ENCODE data around the gene UGCG. TPM values are rescaled to one million over a fixed set of nuclear protein-coding genes. Genes with fewer than 3 reads are reported as not detected.

UGCG gene
- total RNA-seq, 1 donor from 2014 or later = 33.1 TPM

- no peak overlapping the region for H3K27ac ChIP-seq
- intact Hi-C loops (cut with DNase I) = no loop called here
These were observed 23.3 kb downstream of the UGCG start for GRCh38 chr9:111919875-111920274.

GRCh38 chr9:111920531-111920930 is 23.9 kb downstream of the UGCG start:
- DNase-seq (ENCODE audit: extremely low spot score in 2 of 2) = no peak
- Histone ChIP-seq H3K27me3 (no peaks in the 10 kb centered on the region), H3K36me3 (no peaks in the 10 kb centered on the region), H3K9me3 (no peaks in the 10 kb centered on the region), H3K27ac (no peak overlapping the region), H3K4me3 (no peak overlapping the region), H3K4me1 (peaks cover 15% of the 10 kb centered on the region)
- no peak for TF ChIP-seq POLR2AphosphoS5 (IDR thresholded peaks at IDR 0.05; ENCODE audit: insufficient read depth in 1 of 2, low read depth in 1 of 2)
- TF ChIP-seq CTCF (IDR thresholded peaks at IDR 0.05) = no peak
- no peak for TF ChIP-seq POLR2A (IDR thresholded peaks at IDR 0.05)
- intact Hi-C loops (cut with DNase I) = no loop called here

More at GRCh38 chr9:111919875-111920274, 23.3 kb downstream of the UGCG start:
- TF ChIP-seq CTCF (IDR thresholded peaks at IDR 0.05) (no peak), POLR2AphosphoS5 (IDR thresholded peaks at IDR 0.05; ENCODE audit: insufficient read depth in 1 of 2, low read depth in 1 of 2) (no peak), POLR2A (IDR thresholded peaks at IDR 0.05) (no peak)
- H3K4me3 ChIP-seq = no peak overlapping the region
- no peak for DNase-seq (ENCODE audit: extremely low spot score in 2 of 2)
- H3K27me3 ChIP-seq = no peaks in the 10 kb centered on the region
- no peaks in the 10 kb centered on the region for H3K36me3 ChIP-seq
- peaks cover 20% of the 10 kb centered on the region for H3K4me1 ChIP-seq
- no peaks in the 10 kb centered on the region for H3K9me3 ChIP-seq

GRCh38 chr9:111922324-111923013 is 25.9 kb downstream of the UGCG start:
- Histone ChIP-seq H3K27me3 (no peaks in the 10 kb centered on the region), H3K27ac (no peak overlapping the region), H3K4me3 (no peak overlapping the region), H3K4me1 (peaks cover 12% of the 10 kb centered on the region), H3K9me3 (no peaks in the 10 kb centered on the region), H3K36me3 (peaks cover 0 to 6% of the 10 kb centered on the region in 2 donors)
- intact Hi-C loops (cut with DNase I) = no loop called here
- TF ChIP-seq POLR2A (IDR thresholded peaks at IDR 0.05) = no peak
- no peak for TF ChIP-seq CTCF (IDR thresholded peaks at IDR 0.05)
- TF ChIP-seq POLR2AphosphoS5 (IDR thresholded peaks at IDR 0.05; ENCODE audit: insufficient read depth in 1 of 2, low read depth in 1 of 2) = no peak
- no peak for DNase-seq (ENCODE audit: extremely low spot score in 2 of 2)

- Histone ChIP-seq H3K4me1 (peaks cover 12% of the 10 kb centered on the region), H3K4me3 (no peak overlapping the region), H3K9me3 (no peaks in the 10 kb centered on the region), H3K36me3 (peaks cover 0 to 12% of the 10 kb centered on the region in 2 donors), H3K27me3 (no peaks in the 10 kb centered on the region), H3K27ac (no peak overlapping the region)
- TF ChIP-seq POLR2AphosphoS5 (IDR thresholded peaks at IDR 0.05; ENCODE audit: insufficient read depth in 1 of 2, low read depth in 1 of 2) (no peak), POLR2A (IDR thresholded peaks at IDR 0.05) (no peak), CTCF (IDR thresholded peaks at IDR 0.05) (no peak)
- DNase-seq (ENCODE audit: extremely low spot score in 2 of 2) = no peak
- intact Hi-C loops (cut with DNase I) = no loop called here
These were observed 27.7 kb downstream of the UGCG start for GRCh38 chr9:111924281-111924680.

- peaks cover 12% of the 10 kb centered on the region for H3K4me1 ChIP-seq
- H3K27me3 ChIP-seq = no peaks in the 10 kb centered on the region
- no peak overlapping the region for H3K4me3 ChIP-seq
- TF ChIP-seq CTCF (IDR thresholded peaks at IDR 0.05) (no peak), POLR2AphosphoS5 (IDR thresholded peaks at IDR 0.05; ENCODE audit: insufficient read depth in 1 of 2, low read depth in 1 of 2) (no peak), POLR2A (IDR thresholded peaks at IDR 0.05) (no peak)
- H3K36me3 ChIP-seq = peaks cover 0 to 18% of the 10 kb centered on the region in 2 donors
- no peaks in the 10 kb centered on the region for H3K9me3 ChIP-seq
- intact Hi-C loops (cut with DNase I) = no loop called here
- no peak overlapping the region for H3K27ac ChIP-seq
- DNase-seq (ENCODE audit: extremely low spot score in 2 of 2) = no peak
These were observed 28.6 kb downstream of the UGCG start for GRCh38 chr9:111925017-111925770.
